ENCODE data around the gene RASA1.
A peak's percentile ranks its signal among the peaks of the same experiment; 100 is the strongest.
"Not testable (repeated sequence)": the region's sequence is repeated elsewhere in the genome, so short reads cannot be mapped to it uniquely, and the experiment has no call there.

Gene RASA1

DNA sequence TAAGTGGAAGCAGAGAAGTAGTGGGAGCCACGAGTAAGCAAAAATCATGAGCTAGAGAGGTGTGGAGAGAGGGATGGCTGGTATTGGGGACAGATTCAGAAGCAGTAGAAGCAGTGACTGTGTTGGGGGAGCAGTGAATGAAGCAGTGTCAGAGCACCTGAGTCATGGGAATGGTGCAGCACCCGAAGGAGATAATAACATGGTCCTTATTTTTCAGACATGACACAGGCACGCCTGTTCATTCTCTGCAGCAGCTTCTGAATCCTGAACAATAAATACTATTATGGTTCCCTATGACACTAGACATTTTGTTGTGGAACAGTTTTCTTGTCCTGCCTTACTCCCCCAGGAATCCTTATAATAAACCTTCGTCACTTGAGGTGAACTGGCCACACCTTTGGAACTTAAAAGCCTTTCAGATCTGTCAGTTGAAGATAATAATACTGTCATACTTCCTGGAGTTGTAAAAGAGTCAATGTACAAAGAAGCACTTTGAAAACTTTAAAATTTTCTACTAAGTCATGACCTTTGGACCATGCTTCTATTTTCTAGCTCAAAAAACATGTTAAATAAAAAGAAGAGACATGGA lies 7.0 kb upstream of the RASA1 start:
- DNase-seq (ENCODE audit: low spot score): no peak
- TF ChIP-seq, protein P1, sequence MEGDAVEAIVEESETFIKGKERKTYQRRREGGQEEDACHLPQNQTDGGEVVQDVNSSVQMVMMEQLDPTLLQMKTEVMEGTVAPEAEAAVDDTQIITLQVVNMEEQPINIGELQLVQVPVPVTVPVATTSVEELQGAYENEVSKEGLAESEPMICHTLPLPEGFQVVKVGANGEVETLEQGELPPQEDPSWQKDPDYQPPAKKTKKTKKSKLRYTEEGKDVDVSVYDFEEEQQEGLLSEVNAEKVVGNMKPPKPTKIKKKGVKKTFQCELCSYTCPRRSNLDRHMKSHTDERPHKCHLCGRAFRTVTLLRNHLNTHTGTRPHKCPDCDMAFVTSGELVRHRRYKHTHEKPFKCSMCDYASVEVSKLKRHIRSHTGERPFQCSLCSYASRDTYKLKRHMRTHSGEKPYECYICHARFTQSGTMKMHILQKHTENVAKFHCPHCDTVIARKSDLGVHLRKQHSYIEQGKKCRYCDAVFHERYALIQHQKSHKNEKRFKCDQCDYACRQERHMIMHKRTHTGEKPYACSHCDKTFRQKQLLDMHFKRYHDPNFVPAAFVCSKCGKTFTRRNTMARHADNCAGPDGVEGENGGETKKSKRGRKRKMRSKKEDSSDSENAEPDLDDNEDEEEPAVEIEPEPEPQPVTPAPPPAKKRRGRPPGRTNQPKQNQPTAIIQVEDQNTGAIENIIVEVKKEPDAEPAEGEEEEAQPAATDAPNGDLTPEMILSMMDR (IDR thresholded peaks at IDR 0.05; ENCODE audit: extremely low read depth, insufficient read depth, missing control alignments): no peak
- in situ Hi-C loops (cut with MboI; ENCODE audit: low pct_unique_long_range_greater_than_20kb, low sequenced_read_pairs, unreplicated experiment): no loop called here

DNA sequence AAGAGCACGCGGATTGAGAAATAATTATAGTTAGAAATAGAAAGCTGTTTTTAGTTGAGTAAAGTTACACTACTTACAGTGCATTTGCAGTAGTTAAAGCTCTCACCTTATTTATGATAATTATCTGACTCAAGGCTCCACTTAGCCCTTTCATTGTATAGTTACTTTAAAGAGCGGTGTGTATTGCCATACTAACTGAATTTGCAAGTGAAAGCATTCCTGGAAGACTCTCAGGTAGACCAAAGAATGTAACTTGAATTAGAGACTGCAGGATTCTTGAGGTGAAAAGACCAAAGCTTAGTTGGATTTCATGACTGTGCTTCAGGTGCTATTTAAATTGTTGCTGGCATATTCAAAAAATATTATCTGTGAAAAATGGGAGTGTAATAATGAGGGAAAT lies 4.2 kb upstream of the RASA1 start:
- DNase-seq (ENCODE audit: low spot score): no peak
- TF ChIP-seq, protein P1 (IDR thresholded peaks at IDR 0.05; ENCODE audit: extremely low read depth, insufficient read depth, missing control alignments): no peak
- in situ Hi-C loops (cut with MboI; ENCODE audit: low pct_unique_long_range_greater_than_20kb, low sequenced_read_pairs, unreplicated experiment): no loop called here

DNA sequence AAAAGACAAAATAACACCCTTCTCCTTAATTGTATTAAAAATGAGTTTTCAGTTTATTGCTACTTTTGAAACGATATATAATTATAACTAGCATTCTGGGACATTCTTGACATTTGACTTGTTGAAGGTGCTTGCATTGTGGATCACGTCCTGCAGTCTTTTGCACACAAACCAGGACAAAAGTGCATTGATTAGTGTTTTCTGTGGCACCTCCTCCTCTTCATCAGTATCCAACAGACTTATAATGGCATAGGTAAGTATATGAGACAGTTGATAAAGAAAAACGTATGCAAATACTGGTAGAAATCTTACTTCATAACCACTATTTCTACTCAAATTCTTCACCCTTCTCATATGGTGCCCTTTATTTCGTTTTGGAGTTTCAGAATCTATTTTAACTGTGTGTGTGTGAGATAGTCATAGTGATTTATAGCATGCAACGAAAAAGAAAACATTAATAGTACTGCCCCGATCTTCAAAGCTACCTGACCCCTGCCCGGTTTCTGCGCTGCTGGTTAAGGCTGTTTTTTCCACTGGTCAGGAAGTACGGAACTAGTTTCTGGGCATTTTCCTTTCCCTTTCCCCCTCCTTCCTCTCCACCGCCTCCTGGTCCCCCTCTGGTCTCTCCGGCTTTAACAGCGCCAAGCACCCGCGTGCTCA lies 639 bp upstream of the RASA1 start:
- in situ Hi-C loops (cut with MboI; ENCODE audit: low pct_unique_long_range_greater_than_20kb, low sequenced_read_pairs, unreplicated experiment): no loop called here
- TF ChIP-seq, protein P1 (IDR thresholded peaks at IDR 0.05; ENCODE audit: extremely low read depth, insufficient read depth, missing control alignments): no peak
- peak; percentile 58 for DNase-seq (ENCODE audit: low spot score)

DNA sequence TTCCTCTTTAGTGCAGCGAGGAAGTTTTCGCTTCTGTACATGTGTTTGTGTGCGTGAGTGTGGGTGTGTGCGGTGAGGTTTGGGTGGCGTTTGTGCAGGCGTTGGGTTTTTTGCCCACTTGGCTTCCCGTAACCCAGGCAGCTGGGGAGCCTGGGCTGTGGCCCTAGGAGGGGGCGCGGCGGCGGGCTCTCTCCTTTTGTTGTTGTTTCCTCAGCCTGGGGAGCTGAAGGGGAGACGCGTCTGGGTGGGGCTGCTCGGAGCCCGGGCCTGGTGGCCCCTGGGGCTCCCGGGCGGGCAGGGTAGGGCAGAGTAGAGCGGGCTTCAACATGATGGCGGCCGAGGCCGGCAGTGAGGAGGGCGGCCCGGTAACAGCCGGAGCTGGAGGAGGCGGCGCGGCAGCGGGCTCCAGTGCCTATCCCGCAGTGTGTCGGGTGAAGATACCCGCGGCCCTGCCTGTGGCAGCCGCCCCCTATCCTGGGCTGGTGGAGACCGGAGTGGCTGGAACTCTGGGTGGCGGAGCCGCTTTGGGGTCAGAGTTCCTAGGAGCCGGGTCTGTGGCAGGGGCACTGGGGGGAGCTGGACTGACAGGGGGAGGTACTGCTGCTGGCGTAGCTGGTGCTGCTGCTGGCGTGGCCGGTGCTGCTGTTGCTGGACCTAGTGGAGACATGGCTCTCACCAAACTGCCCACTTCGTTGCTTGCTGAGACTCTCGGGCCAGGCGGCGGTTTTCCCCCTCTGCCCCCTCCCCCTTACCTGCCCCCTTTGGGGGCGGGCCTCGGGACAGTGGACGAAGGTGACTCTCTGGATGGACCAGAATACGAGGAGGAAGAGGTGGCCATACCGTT lies 665 bp downstream of the RASA1 start:
- in situ Hi-C loops (cut with MboI; ENCODE audit: low pct_unique_long_range_greater_than_20kb, low sequenced_read_pairs, unreplicated experiment): no loop called here
- peak; percentile 73 for DNase-seq (ENCODE audit: low spot score)
- TF ChIP-seq, protein P1 (IDR thresholded peaks at IDR 0.05; ENCODE audit: extremely low read depth, insufficient read depth, missing control alignments): no peak

DNA sequence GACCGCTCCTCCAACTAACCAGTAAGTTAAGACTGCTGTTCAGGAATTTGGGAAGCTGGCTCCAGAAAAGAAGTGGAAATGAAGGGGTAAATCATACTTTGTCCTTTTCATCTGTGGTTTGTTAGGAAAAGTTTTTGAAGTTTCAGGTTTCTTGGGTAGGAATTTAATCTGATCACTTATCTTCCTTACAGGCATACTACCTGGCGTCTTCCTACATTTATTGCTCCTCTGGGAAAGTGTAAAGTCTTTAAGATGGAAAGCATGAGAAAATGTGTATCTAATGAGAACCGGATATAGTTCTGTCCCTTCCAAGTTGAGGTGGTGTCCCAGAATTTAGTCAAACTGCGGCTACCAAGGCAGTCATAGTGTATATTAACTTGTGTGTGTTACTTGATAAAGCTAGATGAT lies 1.3 kb downstream of the RASA1 start:
- in situ Hi-C loops (cut with MboI; ENCODE audit: low pct_unique_long_range_greater_than_20kb, low sequenced_read_pairs, unreplicated experiment): no loop called here
- no peak for DNase-seq (ENCODE audit: low spot score)
- TF ChIP-seq, protein P1 (IDR thresholded peaks at IDR 0.05; ENCODE audit: extremely low read depth, insufficient read depth, missing control alignments): no peak

DNA sequence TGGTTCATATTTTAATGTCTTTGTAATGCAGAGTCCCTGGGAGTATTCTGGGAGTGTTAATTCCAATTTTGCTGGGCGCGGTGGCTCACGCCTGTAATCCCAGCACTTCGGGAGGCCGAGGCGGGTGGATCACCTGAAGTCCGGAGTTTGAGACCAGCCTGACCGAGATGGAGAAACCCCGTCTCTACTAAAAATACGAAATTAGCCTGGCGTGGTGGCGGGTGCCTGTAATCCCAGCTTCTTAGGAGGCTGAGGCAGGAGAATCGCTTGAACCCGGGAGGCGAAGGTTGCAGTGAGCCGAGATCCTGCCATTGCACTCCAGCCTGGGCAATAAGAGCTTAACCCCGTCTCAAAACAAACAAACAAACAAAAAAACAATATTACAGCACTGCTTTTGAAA lies 3.2 kb downstream of the RASA1 start:
- DNase-seq (ENCODE audit: low spot score); in situ Hi-C loops (cut with MboI; ENCODE audit: low pct_unique_long_range_greater_than_20kb, low sequenced_read_pairs, unreplicated experiment): not testable (repeated sequence)

DNA sequence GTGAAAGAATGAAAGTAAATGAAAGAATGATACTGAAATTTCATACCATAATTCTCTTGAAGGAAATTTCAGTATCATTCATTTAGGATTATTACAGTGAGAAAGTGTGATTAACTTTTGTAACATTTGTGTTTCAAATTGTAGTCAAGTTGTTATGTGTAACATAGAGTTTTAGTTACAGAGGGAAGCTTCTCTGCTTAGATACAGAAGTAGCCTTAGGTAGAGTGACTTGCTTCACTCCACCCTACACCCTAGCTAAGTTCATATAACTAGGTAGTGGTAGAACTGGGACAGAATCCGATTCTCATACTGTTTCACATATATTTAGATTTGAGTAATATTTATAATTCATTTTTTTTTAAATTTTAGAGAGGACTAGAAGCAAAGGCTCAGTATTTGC lies 9.0 kb downstream of the RASA1 start:
- TF ChIP-seq, protein P1 (IDR thresholded peaks at IDR 0.05; ENCODE audit: extremely low read depth, insufficient read depth, missing control alignments): no peak
- in situ Hi-C loops (cut with MboI; ENCODE audit: low pct_unique_long_range_greater_than_20kb, low sequenced_read_pairs, unreplicated experiment): no loop called here
- no peak for DNase-seq (ENCODE audit: low spot score)
